ENCODE data around the gene SLC20A1. TPM values are rescaled to one million over a fixed set of nuclear protein-coding genes. Genes with fewer than 3 reads are reported as not detected.

The SLC20A1 gene
- total RNA-seq, 2 donors from 2014 or later, result 10.7 to 34.1 TPM

DNA sequence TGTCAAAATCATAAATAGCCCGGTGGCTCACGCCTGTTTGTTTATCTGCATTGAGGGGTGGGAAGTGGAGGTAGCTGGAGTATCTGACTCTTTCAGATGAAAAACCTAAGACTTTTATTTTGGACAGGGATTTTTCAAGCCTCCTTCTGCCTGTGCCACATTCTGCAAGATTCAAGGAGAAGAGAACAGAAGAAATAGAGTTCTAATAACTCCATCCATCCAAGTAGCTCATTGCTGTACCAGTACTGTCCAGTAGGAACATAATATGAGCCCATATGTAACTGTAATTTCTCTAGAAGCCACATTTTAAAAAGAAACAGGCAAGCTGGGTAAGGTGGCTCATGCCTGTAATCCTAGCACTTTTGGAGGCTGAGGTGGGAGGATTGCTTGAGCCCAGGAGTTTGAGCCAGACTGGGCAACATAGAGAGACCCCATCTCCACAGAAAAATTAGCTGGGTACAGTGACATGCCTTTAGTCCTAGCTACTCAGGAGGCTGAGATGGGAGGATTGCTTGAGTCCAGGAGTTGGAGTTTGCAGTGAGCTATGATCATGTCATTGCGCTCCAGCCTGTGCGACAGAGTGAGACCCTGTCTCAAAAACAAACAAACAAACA lies 39.6 kb downstream of the SLC20A1 start:
- TF ChIP-seq, protein P1, sequence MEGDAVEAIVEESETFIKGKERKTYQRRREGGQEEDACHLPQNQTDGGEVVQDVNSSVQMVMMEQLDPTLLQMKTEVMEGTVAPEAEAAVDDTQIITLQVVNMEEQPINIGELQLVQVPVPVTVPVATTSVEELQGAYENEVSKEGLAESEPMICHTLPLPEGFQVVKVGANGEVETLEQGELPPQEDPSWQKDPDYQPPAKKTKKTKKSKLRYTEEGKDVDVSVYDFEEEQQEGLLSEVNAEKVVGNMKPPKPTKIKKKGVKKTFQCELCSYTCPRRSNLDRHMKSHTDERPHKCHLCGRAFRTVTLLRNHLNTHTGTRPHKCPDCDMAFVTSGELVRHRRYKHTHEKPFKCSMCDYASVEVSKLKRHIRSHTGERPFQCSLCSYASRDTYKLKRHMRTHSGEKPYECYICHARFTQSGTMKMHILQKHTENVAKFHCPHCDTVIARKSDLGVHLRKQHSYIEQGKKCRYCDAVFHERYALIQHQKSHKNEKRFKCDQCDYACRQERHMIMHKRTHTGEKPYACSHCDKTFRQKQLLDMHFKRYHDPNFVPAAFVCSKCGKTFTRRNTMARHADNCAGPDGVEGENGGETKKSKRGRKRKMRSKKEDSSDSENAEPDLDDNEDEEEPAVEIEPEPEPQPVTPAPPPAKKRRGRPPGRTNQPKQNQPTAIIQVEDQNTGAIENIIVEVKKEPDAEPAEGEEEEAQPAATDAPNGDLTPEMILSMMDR (IDR thresholded peaks at IDR 0.05), result no peak
- TF ChIP-seq POLR2A (IDR thresholded peaks at IDR 0.05), result no peak
- no peak for TF ChIP-seq POLR2AphosphoS5 (IDR thresholded peaks at IDR 0.05)
- H3K27ac ChIP-seq, result no peak overlapping the region
- intact Hi-C loops (cut with DNase I), result loop anchor here (5.0 kb wide), 1 partner anchor 58 kb away; no protein-coding TSS in a partner anchor
- no peaks in the 10 kb centered on the region for H3K36me3 ChIP-seq
- H3K4me1 ChIP-seq (replicated peaks), result no peaks in the 10 kb centered on the region
- H3K4me3 ChIP-seq, result no peak overlapping the region
- no peaks in the 10 kb centered on the region for H3K27me3 ChIP-seq (replicated peaks; ENCODE audit: insufficient read depth)
- H3K9me3 ChIP-seq, result no peaks in the 10 kb centered on the region
- DNase-seq (ENCODE audit: low spot score), result no peak
- 85% methylated on average over 4 of the region's 4 CpGs for WGBS

DNA sequence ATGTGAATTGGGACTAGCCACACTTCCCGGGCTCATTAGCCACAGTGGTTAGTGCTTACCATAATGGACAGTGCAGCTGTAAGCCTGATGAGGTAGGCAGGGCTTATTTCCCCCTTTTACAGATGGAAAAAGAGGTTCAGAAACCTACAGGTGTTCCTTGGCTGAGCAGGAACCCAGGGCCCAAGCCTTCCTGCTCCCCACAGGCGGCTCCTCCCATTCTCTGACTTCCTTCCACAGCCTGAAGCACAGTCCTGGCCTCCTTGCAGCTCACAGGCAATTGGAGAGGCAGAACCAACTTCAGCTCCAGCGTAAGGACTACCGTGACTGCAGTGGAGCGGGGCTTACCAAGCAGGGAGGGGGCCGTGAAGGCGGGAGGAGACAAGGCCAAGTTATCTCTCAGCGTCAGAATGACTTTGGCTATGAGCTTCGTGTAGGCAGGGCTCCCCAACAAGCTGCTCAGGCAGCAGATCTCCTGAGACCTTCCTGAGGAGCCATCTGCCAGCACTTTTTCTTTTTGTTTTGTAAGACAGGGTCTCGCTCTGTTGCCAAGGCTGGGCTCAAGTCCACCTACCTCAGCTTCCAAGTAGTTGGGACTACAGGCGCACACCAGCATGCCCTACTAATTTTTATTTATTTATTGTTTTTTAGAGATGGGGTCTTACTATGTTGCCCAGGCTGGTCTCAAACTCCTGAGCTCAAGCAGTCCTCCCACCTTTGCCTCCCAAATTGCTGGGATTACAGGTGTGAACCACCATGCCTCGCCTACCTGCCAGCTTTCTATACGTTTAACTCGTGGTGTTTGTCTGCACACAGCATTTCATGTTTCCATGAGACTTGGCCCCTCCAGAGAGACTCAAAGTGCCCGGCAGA lies 40.8 kb downstream of the SLC20A1 start:
- no peak for TF ChIP-seq POLR2AphosphoS5 (IDR thresholded peaks at IDR 0.05)
- TF ChIP-seq POLR2A (IDR thresholded peaks at IDR 0.05), result no peak
- TF ChIP-seq, protein P1 (IDR thresholded peaks at IDR 0.05), result no peak
- WGBS, result 84% methylated on average over 15 of the region's 15 CpGs
- H3K4me3 ChIP-seq, result no peak overlapping the region

DNA sequence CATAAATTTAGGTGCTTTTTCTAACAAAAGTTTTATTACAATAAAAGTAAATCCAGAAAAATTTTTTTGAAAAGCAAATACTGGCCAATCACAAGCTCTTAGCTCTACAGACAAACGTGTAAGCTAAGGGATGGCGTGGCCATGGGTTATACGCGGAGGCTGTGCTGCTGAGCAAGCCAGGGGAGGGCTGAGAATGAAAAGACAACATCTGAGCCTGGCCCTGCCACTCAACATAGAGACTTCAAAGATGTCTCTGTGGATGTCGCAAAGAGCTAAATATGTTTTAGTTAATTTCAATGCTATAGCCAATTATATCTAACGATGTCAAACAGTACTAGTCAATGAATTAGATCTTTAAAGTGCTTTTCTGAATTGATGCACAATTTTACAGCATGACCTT lies 41.8 kb downstream of the SLC20A1 start:
- H3K4me1 ChIP-seq (replicated peaks), result no peaks in the 10 kb centered on the region
- DNase-seq (ENCODE audit: low spot score), result no peak
- no peak overlapping the region for H3K4me3 ChIP-seq
- no peaks in the 10 kb centered on the region for H3K36me3 ChIP-seq
- no peaks in the 10 kb centered on the region for H3K27me3 ChIP-seq (replicated peaks; ENCODE audit: insufficient read depth)
- intact Hi-C loops (cut with DNase I), result loop anchor here (5.0 kb wide), 1 partner anchor 60 kb away; no protein-coding TSS in a partner anchor
- H3K9me3 ChIP-seq, result no peaks in the 10 kb centered on the region
- TF ChIP-seq, protein P1 (IDR thresholded peaks at IDR 0.05), result no peak
- TF ChIP-seq POLR2AphosphoS5 (IDR thresholded peaks at IDR 0.05) (no peak), POLR2A (IDR thresholded peaks at IDR 0.05) (no peak)
- 90% methylated on average over 6 of the region's 6 CpGs for WGBS
- no peak overlapping the region for H3K27ac ChIP-seq

More for the DNA sequence above, 40.8 kb downstream of the SLC20A1 start:
- Histone ChIP-seq H3K4me1 (replicated peaks) (no peaks in the 10 kb centered on the region), H3K27ac (no peak overlapping the region), H3K27me3 (replicated peaks; ENCODE audit: insufficient read depth) (no peaks in the 10 kb centered on the region), H3K9me3 (no peaks in the 10 kb centered on the region), H3K36me3 (no peaks in the 10 kb centered on the region)
- DNase-seq (ENCODE audit: low spot score), result no peak
- intact Hi-C loops (cut with DNase I), result loop anchor here (5.0 kb wide), 1 partner anchor 59 kb away; no protein-coding TSS in a partner anchor

DNA sequence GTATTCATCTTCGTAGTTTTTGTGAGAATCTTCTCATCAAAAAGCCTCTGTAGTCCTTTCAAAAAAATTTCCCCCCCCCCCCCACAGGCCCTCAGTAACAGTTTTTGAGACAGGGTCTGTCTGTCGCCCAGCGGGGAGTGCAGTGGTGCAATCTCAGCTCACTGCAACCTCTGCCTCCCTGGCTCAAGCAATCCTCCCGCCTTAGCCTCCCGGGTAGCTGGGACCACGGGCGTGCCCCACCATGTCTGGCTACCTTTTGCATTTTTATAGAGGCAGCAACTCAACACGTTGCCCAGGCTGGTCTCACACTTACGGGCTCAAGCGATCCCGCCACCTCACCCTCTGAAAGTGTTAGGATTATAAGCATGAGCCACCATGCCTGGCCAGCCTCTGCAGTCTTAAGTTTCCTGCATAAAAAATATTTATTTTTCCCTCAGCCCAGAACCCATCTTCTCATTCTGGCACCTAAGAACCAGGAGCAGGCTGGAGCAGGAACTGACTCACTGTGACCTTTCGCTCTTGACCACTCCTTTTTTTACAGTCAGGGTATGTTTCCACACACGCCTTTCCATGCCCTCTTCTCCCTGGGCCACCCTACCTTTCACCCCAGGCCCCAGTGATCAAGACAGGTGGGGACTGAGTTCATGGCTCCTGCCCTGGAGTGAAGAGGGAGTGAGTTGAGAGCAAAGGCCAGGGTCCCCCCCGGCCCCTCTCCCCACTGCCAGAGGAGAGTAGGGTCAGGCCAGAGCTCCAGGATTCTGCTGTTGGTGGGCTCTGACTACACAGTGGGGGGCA lies 42.5 kb downstream of the SLC20A1 start:
- H3K36me3 ChIP-seq, result no peaks in the 10 kb centered on the region
- WGBS, result 85% methylated on average over 14 of the region's 14 CpGs
- H3K4me3 ChIP-seq, result no peak overlapping the region
- H3K4me1 ChIP-seq (replicated peaks), result no peaks in the 10 kb centered on the region
- H3K27ac ChIP-seq, result no peak overlapping the region
- intact Hi-C loops (cut with DNase I), result loop anchor here (5.0 kb wide), 1 partner anchor 61 kb away; no protein-coding TSS in a partner anchor
- TF ChIP-seq POLR2AphosphoS5 (IDR thresholded peaks at IDR 0.05) (no peak), POLR2A (IDR thresholded peaks at IDR 0.05) (no peak)
- TF ChIP-seq, protein P1 (IDR thresholded peaks at IDR 0.05), result no peak
- no peaks in the 10 kb centered on the region for H3K27me3 ChIP-seq (replicated peaks; ENCODE audit: insufficient read depth)
- no peak for DNase-seq (ENCODE audit: low spot score)
- no peaks in the 10 kb centered on the region for H3K9me3 ChIP-seq

All from prostate gland (tissue), 2 donors.